GM23338 (cell line): ENCODE data around the gene MMRN2.

Experiments
- CTCF ChIP-seq, 2 experiments: fragments of 200-600 bp in 1 of 2; sonication (generic) in 1 of 2; conservative IDR thresholded peaks; 2 replicates each; pipeline versions ENCODE4 v1.5.1 to v1.6.1; 2016 to 2017; ENCODE audit warnings: antibody characterized with exemption in 2 of 2, low read depth in 2 of 2, mild to moderate bottlenecking in 2 of 2, moderate library complexity in 1 of 2
- EZH2 ChIP-seq: fragments of 200-600 bp; sonication (generic); IDR thresholded peaks from one replicate; pipeline ENCODE4 v1.8.0; 2017; ENCODE audit warnings: antibody characterized with exemption, mild to moderate bottlenecking, low read depth; ENCODE audit not compliant: unreplicated experiment
- POLR2AphosphoS5 ChIP-seq: IDR thresholded peaks from 2 replicates; pipeline ENCODE4 v1.6.1; 2016; ENCODE audit warnings: antibody characterized with exemption, low read depth
- ZNF114 ChIP-seq: fragments of 250-450 bp; sonication (Bioruptor Pico); IDR thresholded peaks from 2 replicates; pipeline ENCODE4 v1.5.0; 2020; ENCODE audit warnings: mild to moderate bottlenecking, moderate library complexity
- ZNF331 ChIP-seq: fragments of 250-450 bp; sonication (Bioruptor Pico); IDR thresholded peaks from 2 replicates; pipeline ENCODE4 v1.5.0; 2020; ENCODE audit warnings: low read depth, mild to moderate bottlenecking, moderate library complexity
- TF ChIP-seq, protein P1 (sequence below): IDR thresholded peaks from one replicate; pipeline ENCODE4 v1.6.1; 2018; ENCODE audit warnings: antibody characterized with exemption; ENCODE audit not compliant: unreplicated experiment

DNA sequence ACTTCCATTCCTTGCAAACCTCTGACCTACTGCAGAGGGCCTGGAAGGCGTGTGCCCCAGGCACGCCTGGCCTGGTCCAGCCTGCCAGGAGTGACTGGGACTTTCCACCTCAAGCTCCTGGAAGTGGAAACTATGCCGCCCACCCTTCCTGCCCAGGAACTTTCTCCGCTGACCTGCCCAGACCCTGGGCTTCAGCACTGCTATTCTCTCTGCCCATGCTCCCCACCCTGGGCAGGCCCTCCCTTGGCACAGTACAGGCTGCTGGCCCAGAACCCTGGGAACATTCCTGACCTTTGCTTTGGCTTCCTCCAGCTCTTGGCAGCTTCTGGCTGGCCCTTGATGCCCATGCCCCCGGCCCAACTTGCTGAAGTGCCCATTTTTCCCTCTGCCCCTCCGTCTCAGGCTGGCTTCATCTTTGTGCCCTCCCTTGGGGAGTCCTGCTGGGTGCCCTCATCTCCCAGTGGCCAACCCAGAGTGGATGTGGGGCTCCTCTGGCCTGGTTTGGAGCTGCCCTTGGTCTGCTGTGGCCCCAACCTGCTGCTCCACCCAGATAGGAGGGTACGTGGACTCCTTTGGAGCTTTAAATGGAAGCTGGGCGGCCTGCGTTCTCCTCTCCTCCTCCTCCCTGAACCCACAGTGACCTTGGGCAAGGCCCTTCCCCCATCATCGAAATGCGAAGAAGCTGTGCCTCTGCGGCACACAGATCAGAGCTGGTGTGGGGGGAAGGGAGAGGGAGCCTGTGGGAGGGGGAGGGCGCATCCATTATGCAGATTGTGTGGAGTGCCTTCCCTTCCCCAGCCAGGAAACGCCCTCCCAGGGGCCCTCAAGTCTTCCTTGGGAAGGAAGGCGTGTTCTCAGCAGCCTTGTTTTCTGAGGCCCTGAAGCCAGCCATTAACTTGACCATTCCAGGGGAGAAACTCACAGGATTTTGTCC is 3.4 kb downstream of the MMRN2 start:
- TF ChIP-seq ZNF114 (CRISPR knock-in tag): peak; percentile 84; the same call in 1 of the 2 replicates
- TF ChIP-seq, protein P1, sequence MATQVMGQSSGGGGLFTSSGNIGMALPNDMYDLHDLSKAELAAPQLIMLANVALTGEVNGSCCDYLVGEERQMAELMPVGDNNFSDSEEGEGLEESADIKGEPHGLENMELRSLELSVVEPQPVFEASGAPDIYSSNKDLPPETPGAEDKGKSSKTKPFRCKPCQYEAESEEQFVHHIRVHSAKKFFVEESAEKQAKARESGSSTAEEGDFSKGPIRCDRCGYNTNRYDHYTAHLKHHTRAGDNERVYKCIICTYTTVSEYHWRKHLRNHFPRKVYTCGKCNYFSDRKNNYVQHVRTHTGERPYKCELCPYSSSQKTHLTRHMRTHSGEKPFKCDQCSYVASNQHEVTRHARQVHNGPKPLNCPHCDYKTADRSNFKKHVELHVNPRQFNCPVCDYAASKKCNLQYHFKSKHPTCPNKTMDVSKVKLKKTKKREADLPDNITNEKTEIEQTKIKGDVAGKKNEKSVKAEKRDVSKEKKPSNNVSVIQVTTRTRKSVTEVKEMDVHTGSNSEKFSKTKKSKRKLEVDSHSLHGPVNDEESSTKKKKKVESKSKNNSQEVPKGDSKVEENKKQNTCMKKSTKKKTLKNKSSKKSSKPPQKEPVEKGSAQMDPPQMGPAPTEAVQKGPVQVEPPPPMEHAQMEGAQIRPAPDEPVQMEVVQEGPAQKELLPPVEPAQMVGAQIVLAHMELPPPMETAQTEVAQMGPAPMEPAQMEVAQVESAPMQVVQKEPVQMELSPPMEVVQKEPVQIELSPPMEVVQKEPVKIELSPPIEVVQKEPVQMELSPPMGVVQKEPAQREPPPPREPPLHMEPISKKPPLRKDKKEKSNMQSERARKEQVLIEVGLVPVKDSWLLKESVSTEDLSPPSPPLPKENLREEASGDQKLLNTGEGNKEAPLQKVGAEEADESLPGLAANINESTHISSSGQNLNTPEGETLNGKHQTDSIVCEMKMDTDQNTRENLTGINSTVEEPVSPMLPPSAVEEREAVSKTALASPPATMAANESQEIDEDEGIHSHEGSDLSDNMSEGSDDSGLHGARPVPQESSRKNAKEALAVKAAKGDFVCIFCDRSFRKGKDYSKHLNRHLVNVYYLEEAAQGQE: no peak
- TF ChIP-seq CTCF (conservative IDR thresholded peaks at IDR 0.05; ENCODE audit: low read depth in 2 of 2): no peak
- TF ChIP-seq POLR2AphosphoS5: no peak; the same call in 1 of the 2 replicates
- no peak for TF ChIP-seq EZH2
- peak; percentile 19; the same call in 1 of the 2 replicates for TF ChIP-seq ZNF331 (CRISPR knock-in tag)
